ENCODE data around the gene RUNX2. TPM values are rescaled to one million over a fixed set of nuclear protein-coding genes. Genes with fewer than 3 reads are reported as not detected.

Gene RUNX2
- total RNA-seq, 1 donor from 2014 or later = 1.8 TPM

DNA sequence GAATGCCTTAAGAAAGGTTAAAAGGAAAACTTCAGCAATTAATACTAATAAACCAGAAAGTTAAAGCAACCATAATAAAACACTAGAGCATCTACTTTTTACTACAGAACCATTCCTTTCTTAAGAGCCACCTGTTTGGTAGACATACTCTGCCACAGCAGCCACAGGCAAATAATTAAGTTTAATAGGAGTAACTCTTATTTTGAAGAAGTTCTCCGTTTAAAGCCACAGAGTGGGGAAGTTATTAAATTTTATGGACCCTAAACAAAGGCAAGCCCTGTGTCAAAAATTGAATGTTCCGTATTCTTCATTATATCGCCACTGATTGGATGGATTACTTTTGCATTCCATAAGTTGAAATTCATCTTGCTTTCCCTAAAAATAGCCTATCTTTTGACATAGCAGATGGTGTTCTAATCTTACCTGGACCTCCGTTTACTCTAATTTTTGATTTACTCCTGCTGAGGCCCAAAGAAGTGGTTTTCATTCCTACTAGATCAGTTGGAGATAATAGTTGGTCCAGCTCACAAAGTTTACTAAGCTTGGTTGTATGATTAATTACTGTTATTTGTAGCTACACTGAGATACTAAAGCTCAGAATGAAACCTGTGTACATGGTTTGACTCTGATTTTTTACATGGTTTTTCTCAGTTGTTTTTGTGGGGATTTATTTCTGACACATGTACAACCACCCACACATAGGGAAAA is 190.0 kb downstream of the RUNX2 start:
- ChIA-PET CTCF (no interaction called here), POLR2A (no interaction called here)
- peaks cover 13% of the 10 kb centered on the region for H3K4me1 Mint-ChIP-seq
- intact Hi-C loops (cut with micrococcal nuclease) = no loop called here
- no peak for DNase-seq
- H3K27ac Mint-ChIP-seq = no peak overlapping the region
- H3K9me3 Mint-ChIP-seq = no peaks in the 10 kb centered on the region
- ATAC-seq (ENCODE audit: low read depth) = no peak
- no peaks in the 10 kb centered on the region for H3K27me3 Mint-ChIP-seq
- no peak overlapping the region for H3K4me3 Mint-ChIP-seq
- H3K36me3 Mint-ChIP-seq (ENCODE audit: low read depth) = no peaks in the 10 kb centered on the region
- TF ChIP-seq, protein P1, sequence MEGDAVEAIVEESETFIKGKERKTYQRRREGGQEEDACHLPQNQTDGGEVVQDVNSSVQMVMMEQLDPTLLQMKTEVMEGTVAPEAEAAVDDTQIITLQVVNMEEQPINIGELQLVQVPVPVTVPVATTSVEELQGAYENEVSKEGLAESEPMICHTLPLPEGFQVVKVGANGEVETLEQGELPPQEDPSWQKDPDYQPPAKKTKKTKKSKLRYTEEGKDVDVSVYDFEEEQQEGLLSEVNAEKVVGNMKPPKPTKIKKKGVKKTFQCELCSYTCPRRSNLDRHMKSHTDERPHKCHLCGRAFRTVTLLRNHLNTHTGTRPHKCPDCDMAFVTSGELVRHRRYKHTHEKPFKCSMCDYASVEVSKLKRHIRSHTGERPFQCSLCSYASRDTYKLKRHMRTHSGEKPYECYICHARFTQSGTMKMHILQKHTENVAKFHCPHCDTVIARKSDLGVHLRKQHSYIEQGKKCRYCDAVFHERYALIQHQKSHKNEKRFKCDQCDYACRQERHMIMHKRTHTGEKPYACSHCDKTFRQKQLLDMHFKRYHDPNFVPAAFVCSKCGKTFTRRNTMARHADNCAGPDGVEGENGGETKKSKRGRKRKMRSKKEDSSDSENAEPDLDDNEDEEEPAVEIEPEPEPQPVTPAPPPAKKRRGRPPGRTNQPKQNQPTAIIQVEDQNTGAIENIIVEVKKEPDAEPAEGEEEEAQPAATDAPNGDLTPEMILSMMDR (IDR thresholded peaks at IDR 0.05) = no peak

DNA sequence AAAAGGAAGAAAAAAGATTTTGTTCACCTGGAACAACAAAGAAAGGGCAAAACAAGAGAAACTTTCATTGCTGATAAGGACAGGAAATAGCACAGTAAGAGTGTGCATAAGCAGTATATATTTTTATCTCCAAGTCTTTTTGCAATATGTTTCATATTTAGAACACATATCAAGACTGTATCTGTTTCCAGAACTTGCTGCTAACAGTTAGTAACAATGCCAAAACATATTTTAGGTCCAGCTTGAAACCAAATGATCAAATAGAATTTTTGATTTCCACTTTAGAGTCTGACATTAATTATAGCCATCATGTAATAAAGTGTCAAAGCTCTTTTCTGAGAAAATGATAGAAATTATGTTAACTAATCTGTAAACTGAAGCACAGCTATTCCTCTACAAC is 193.1 kb downstream of the RUNX2 start:
- H3K27me3 Mint-ChIP-seq = no peaks in the 10 kb centered on the region
- intact Hi-C loops (cut with micrococcal nuclease) = no loop called here
- POLR2A ChIA-PET = no interaction called here
- TF ChIP-seq, protein P1 (IDR thresholded peaks at IDR 0.05) = no peak
- ATAC-seq (ENCODE audit: low read depth) (no peak), DNase-seq (no peak)
- no peaks in the 10 kb centered on the region for H3K36me3 Mint-ChIP-seq (ENCODE audit: low read depth)
- H3K4me3 Mint-ChIP-seq = no peak overlapping the region
- peaks cover 5% of the 10 kb centered on the region for H3K4me1 Mint-ChIP-seq
- no peak overlapping the region for H3K27ac Mint-ChIP-seq
- no peaks in the 10 kb centered on the region for H3K9me3 Mint-ChIP-seq
- CTCF ChIA-PET = no interaction called here

DNA sequence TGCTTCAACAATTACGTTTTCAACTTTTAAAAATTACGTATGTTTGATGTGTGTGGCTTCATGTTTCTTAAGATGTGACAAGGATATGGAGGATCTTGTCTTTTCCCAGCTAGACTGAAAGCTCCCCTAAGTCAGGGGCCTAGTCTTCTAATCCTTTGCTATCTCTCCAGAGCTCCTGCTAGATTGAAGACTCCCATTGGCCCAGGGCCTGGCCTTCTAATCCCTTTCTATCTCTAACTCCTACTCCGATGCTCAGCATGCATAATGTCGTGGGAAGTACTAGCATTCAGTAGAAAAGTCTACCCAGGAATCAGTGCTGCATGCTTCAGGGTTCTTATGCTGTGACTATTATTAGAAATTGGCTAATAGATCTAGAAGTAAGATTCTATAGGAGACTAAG is 194.4 kb downstream of the RUNX2 start:
- TF ChIP-seq, protein P1 (IDR thresholded peaks at IDR 0.05) = no peak
- CTCF ChIA-PET = no interaction called here
- DNase-seq = no peak
- no peak overlapping the region for H3K27ac Mint-ChIP-seq
- no peak for ATAC-seq (ENCODE audit: low read depth)
- POLR2A ChIA-PET = no interaction called here
- no peaks in the 10 kb centered on the region for H3K27me3 Mint-ChIP-seq
- no peak overlapping the region for H3K4me3 Mint-ChIP-seq
- H3K9me3 Mint-ChIP-seq = no peaks in the 10 kb centered on the region
- intact Hi-C loops (cut with micrococcal nuclease) = no loop called here
- no peaks in the 10 kb centered on the region for H3K36me3 Mint-ChIP-seq (ENCODE audit: low read depth)
- H3K4me1 Mint-ChIP-seq = peaks cover 5% of the 10 kb centered on the region

DNA sequence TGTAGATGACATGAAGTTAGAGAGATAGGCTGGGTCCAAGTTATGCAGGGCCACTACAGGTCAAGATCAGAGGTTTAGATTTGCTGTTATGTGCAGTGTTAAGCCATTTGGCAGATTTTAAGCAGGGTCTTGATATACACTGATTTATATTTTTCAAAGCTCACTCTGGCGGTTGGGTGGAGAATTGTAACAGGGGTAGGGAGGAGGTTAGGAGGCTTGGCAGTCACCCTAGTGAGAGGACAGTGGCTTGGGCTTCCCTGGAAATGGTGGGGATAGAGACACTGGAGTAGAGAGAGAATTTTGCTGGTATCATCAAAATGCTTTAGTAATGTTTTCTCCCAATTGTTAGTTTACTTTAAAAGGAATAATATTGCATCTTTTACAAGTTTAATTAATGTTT is 199.1 kb downstream of the RUNX2 start:
- no peak overlapping the region for H3K4me3 Mint-ChIP-seq
- no peaks in the 10 kb centered on the region for H3K36me3 Mint-ChIP-seq (ENCODE audit: low read depth)
- no peaks in the 10 kb centered on the region for H3K27me3 Mint-ChIP-seq
- ChIA-PET POLR2A (no interaction called here), CTCF (no interaction called here)
- TF ChIP-seq, protein P1 (IDR thresholded peaks at IDR 0.05) = no peak
- H3K9me3 Mint-ChIP-seq = peaks cover 3% of the 10 kb centered on the region
- intact Hi-C loops (cut with micrococcal nuclease) = no loop called here
- no peak for DNase-seq
- no peaks in the 10 kb centered on the region for H3K4me1 Mint-ChIP-seq
- no peak for ATAC-seq (ENCODE audit: low read depth)
- no peak overlapping the region for H3K27ac Mint-ChIP-seq

DNA sequence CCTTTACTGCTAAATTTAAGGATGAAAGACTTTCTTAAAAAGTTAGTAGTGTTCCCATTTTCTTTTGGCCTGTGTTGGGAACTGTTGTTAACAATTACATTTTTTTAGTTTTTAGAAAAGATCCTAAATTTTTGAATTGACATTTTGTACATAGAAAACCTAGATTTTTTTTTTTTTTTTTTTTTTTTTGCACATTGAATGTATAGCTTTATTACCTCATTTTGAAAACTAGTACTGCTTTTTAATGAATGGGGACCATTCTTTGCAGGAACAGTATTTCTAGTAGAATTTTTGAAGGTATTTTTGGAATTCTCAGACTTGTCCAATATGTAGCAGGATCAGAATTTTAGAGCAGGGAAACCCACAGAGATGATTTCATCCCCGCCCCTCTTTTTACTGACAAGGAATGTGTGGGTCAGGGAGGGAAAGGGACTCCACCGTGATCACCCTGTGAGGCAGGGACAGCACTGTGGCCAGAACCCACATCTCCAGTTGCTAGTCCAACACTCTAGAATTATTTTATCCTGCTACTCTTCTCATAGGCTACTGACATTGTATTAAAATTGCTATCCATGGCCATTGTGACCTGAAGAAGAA is 204.0 kb downstream of the RUNX2 start:
- peaks cover 2% of the 10 kb centered on the region for H3K4me1 Mint-ChIP-seq
- CTCF ChIA-PET = interaction anchor here (0.5 kb wide), 1 partner anchor 1264 kb away, joined by 3 read pairs; no protein-coding TSS in a partner anchor
- H3K9me3 Mint-ChIP-seq = peaks cover 3% of the 10 kb centered on the region

More for the DNA sequence above, 204.0 kb downstream of the RUNX2 start:
- Mint-ChIP-seq H3K4me3 (no peak overlapping the region), H3K36me3 (ENCODE audit: low read depth) (no peaks in the 10 kb centered on the region), H3K27me3 (peaks cover 2% of the 10 kb centered on the region), H3K27ac (no peak overlapping the region)
- no peak for DNase-seq
- intact Hi-C loops (cut with micrococcal nuclease) = no loop called here
- POLR2A ChIA-PET = no interaction called here
- TF ChIP-seq, protein P1 (IDR thresholded peaks at IDR 0.05) = no peak
- ATAC-seq (ENCODE audit: low read depth) = no peak
